H9 (cell line): Measurements from ENCODE around the gene ARFGAP2. TPM values are rescaled to one million over a fixed set of nuclear protein-coding genes. Genes with fewer than 3 reads are reported as not detected.

Experiments
- DNase-seq: peaks from one replicate; pipeline ENCODE4 v3.0.0-alpha.2; 2017
- H2AFZ ChIP-seq: one replicate; pipeline ENCODE4 v1.6.1; 2013; ENCODE audit warnings: mild to moderate bottlenecking, low read length, control low read depth, moderate library complexity
- H2AK5ac ChIP-seq: 2 replicates; pipeline ENCODE4 v1.6.1; 2013; ENCODE audit warnings: low read length, control low read depth, mixed read lengths; ENCODE audit not compliant: insufficient read length
- H2BK120ac ChIP-seq: one replicate; pipeline ENCODE4 v1.6.1; 2013; ENCODE audit warnings: low read depth, mild to moderate bottlenecking, low read length, control low read depth, inconsistent platforms; ENCODE audit not compliant: poor library complexity, severe bottlenecking
- H2BK12ac ChIP-seq: 2 replicates; pipeline ENCODE4 v1.6.1; 2013; ENCODE audit warnings: low read length, control low read depth, mixed read lengths, low read depth; ENCODE audit not compliant: insufficient read length
- H2BK15ac ChIP-seq: 2 replicates; pipeline ENCODE4 v1.6.1; 2013; ENCODE audit warnings: low read depth, low read length, control low read depth
- H2BK20ac ChIP-seq: one replicate; pipeline ENCODE4 v1.6.1; 2013; ENCODE audit warnings: low read depth, mild to moderate bottlenecking, low read length, control low read depth, inconsistent platforms; ENCODE audit not compliant: poor library complexity, severe bottlenecking
- H2BK5ac ChIP-seq: 2 replicates; pipeline ENCODE4 v1.6.1; 2013; ENCODE audit warnings: low read length, control low read depth, mixed read lengths; ENCODE audit not compliant: insufficient read length
- H3K14ac ChIP-seq: 2 replicates; pipeline ENCODE4 v1.6.1; 2013; ENCODE audit warnings: low read length, control low read depth; ENCODE audit not compliant: insufficient read depth
- H3K18ac ChIP-seq: 2 replicates; pipeline ENCODE4 v1.6.1; 2013; ENCODE audit warnings: low read depth, mild to moderate bottlenecking, mixed read lengths, low read length, control low read depth; ENCODE audit not compliant: insufficient read length
- H3K23ac ChIP-seq: 2 replicates; pipeline ENCODE4 v1.6.1; 2013; ENCODE audit warnings: low read length, control low read depth, mixed read lengths, low read depth; ENCODE audit not compliant: insufficient read length
- H3K23me2 ChIP-seq: 2 replicates; pipeline ENCODE4 v1.6.1; 2013; ENCODE audit warnings: low read depth, mild to moderate bottlenecking, mixed read lengths, low read length, control low read depth; ENCODE audit not compliant: insufficient read length, poor library complexity, severe bottlenecking
- H3K27ac ChIP-seq: 2 replicates; pipeline ENCODE4 v1.5.1; 2013; ENCODE audit warnings: low read length, control low read depth, mixed read lengths, low read depth; ENCODE audit not compliant: insufficient read length
- H3K27me3 ChIP-seq: 2 replicates; pipeline ENCODE4 v1.6.1; 2013; ENCODE audit warnings: low read length, control low read depth, inconsistent platforms; ENCODE audit not compliant: insufficient read depth
- H3K4ac ChIP-seq: 2 replicates; pipeline ENCODE4 v1.6.1; 2013; ENCODE audit warnings: low read depth, mild to moderate bottlenecking, control low read depth, inconsistent platforms, low read length, moderate library complexity
- H3K4me1 ChIP-seq: 2 replicates; pipeline ENCODE4 v1.6.1; 2013; ENCODE audit warnings: low read length, control low read depth, inconsistent platforms; ENCODE audit not compliant: insufficient read depth
- H3K4me2 ChIP-seq: 2 replicates; pipeline ENCODE4 v1.6.1; 2013; ENCODE audit warnings: low read length, control low read depth, mixed read lengths; ENCODE audit not compliant: insufficient read length, insufficient read depth
- H3K56ac ChIP-seq: 2 replicates; pipeline ENCODE4 v1.6.1; 2013; ENCODE audit warnings: low read depth, mild to moderate bottlenecking, mixed read lengths, low read length, control low read depth; ENCODE audit not compliant: insufficient read length
- H3K79me1 ChIP-seq: 2 replicates; pipeline ENCODE4 v1.6.1; 2013; ENCODE audit warnings: low read depth, mild to moderate bottlenecking, moderate library complexity, low read length, control low read depth, inconsistent platforms; ENCODE audit not compliant: insufficient read depth, poor library complexity, severe bottlenecking
- H3K79me2 ChIP-seq: 2 replicates; pipeline ENCODE4 v1.6.1; 2013; ENCODE audit warnings: low read length, control low read depth, inconsistent platforms; ENCODE audit not compliant: insufficient read depth
- H3K9ac ChIP-seq: 2 replicates; pipeline ENCODE4 v1.6.1; 2013; ENCODE audit warnings: low read length, control low read depth, mixed read lengths; ENCODE audit not compliant: insufficient read length; ENCODE audit errors: extremely low read depth
- H3K9me3 ChIP-seq: one replicate; pipeline ENCODE4 v1.6.1; 2013; ENCODE audit warnings: low read depth, low read length, inconsistent platforms; ENCODE audit not compliant: control insufficient read depth
- H3T11ph ChIP-seq: one replicate; pipeline ENCODE4 v1.6.1; 2013; ENCODE audit warnings: mild to moderate bottlenecking, low read length, control low read depth, inconsistent platforms
- H4K20me1 ChIP-seq: one replicate; pipeline ENCODE4 v1.6.1; 2013; ENCODE audit not compliant: control insufficient read depth, insufficient read length, insufficient read depth
- H4K5ac ChIP-seq: 2 replicates; pipeline ENCODE4 v1.6.1; 2013; ENCODE audit warnings: low read depth, mild to moderate bottlenecking, mixed read lengths, low read length, control low read depth; ENCODE audit not compliant: insufficient read length
- H4K8ac ChIP-seq: replicated peaks from 2 replicates; pipeline ENCODE4 v1.6.1; 2013; ENCODE audit warnings: low read length, control low read depth, mixed read lengths, low read depth; ENCODE audit not compliant: insufficient read length
- H4K91ac ChIP-seq: 2 replicates; pipeline ENCODE4 v1.6.1; 2013; ENCODE audit warnings: low read depth, mild to moderate bottlenecking, moderate library complexity, mixed read lengths, low read length, control low read depth; ENCODE audit not compliant: insufficient read length
- H3K27ac Mint-ChIP-seq, 3 experiments: 2 replicates in 2 of 3; 3 replicates in 1 of 3; pipeline ENCODE4 v1.8.0; 2020 to 2021; ENCODE audit warnings: mixed read lengths in 3 of 3, mild to moderate bottlenecking in 1 of 3, moderate library complexity in 1 of 3
- H3K27me3 Mint-ChIP-seq: 2 replicates; pipeline ENCODE4 v1.8.0; 2021; ENCODE audit warnings: low read depth, mild to moderate bottlenecking, moderate library complexity, mixed read lengths
- H3K36me3 Mint-ChIP-seq, 3 experiments: 2 replicates in 2 of 3; 3 replicates in 1 of 3; pipeline ENCODE4 v1.8.0; 2020 to 2021; ENCODE audit warnings: low read depth in 3 of 3, mixed read lengths in 3 of 3; ENCODE audit not compliant: insufficient read depth in 1 of 3
- H3K4me1 Mint-ChIP-seq, 2 experiments: 2 replicates each; pipeline ENCODE4 v1.8.0; 2020; ENCODE audit warnings: mixed read lengths in 2 of 2
- H3K4me3 Mint-ChIP-seq, 2 experiments: 2 replicates in 1 of 2; 3 replicates in 1 of 2; pipeline ENCODE4 v1.8.0; 2020 to 2021; ENCODE audit warnings: mild to moderate bottlenecking in 2 of 2, mixed read lengths in 2 of 2, moderate library complexity in 1 of 2
- H3K9me3 Mint-ChIP-seq, 2 experiments: 2 replicates in 1 of 2; 3 replicates in 1 of 2; pipeline ENCODE4 v1.8.0; 2020; ENCODE audit warnings: mild to moderate bottlenecking in 2 of 2, mixed read lengths in 2 of 2, moderate library complexity in 1 of 2
- WGBS: extraction: QIAGEN DNeasy Blood & Tissue Kit; methylation state at CpG from one replicate; pipeline ENCODE4 v1.1.7; 2013; ENCODE audit warnings: missing lambda C conversion rate, low lambda C conversion rate, mixed read lengths; ENCODE audit not compliant: insufficient read length; ENCODE audit errors: extremely low coverage; 5-methylcytosine and 5-hydroxymethylcytosine counted together
- total RNA-seq: library from RNA; stranded (reverse); gene quantifications from 2 replicates; pipeline ENCODE4 v1.2.1, GENCODE V29; 2021
- TF ChIP-seq, protein P1 (sequence below): fragments of 200-600 bp; sonication (generic); conservative IDR thresholded peaks from 3 replicates; pipeline ENCODE4 v1.8.0; 2021; ENCODE audit warnings: antibody characterized with exemption, mild to moderate bottlenecking

ARFGAP2 gene
- total RNA-seq, 1 experiment from 2014 or later = 72.3 TPM

DNA sequence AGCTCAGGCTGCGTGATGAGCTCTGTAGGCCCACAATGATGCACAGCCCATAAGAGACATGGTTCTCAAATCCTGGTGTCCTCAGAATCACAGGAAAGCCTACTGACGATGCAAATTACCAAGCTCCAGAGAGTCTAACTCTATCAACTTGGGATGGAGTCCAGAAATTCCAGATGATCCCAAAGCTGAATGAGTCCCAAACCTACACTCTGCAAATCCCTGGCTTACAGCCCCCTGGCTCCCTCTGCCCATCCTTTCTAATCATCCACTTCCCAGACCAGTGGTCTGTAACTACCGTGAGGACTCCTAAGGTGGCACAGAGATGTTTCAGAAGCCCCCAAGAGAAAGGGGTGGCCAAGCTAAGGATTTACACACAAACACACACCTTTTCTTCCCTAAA lies 13.5 kb downstream of the ARFGAP2 start:
- no peak overlapping the region for H3K4me3 Mint-ChIP-seq
- H4K20me1 ChIP-seq = no peaks in the 10 kb centered on the region
- H3K79me2 ChIP-seq = no peaks in the 10 kb centered on the region
- no peak overlapping the region for H2BK12ac ChIP-seq
- H4K91ac ChIP-seq = no peak overlapping the region
- H3K27ac Mint-ChIP-seq = no peak overlapping the region; a peak in 1 of 7 replicates
- WGBS = no CpG with 5 or more reads among the region's 3 CpGs
- no peak for DNase-seq
- H3K9ac ChIP-seq = no peak overlapping the region
- H3K23me2 ChIP-seq = no peaks in the 10 kb centered on the region
- no peaks in the 10 kb centered on the region; the same call in 1 of the 2 replicates for H3K27me3 Mint-ChIP-seq
- H3T11ph ChIP-seq = no peak overlapping the region
- peaks cover 3 to 8% of the 10 kb centered on the region in 2 experiments; a peak in 1 of 4 replicates for H3K4me1 Mint-ChIP-seq
- H3K9me3 ChIP-seq = no peaks in the 10 kb centered on the region
- H4K5ac ChIP-seq = no peak overlapping the region
- no peak overlapping the region for H2AFZ ChIP-seq
- no peaks in the 10 kb centered on the region for H3K79me1 ChIP-seq
- TF ChIP-seq, protein P1, sequence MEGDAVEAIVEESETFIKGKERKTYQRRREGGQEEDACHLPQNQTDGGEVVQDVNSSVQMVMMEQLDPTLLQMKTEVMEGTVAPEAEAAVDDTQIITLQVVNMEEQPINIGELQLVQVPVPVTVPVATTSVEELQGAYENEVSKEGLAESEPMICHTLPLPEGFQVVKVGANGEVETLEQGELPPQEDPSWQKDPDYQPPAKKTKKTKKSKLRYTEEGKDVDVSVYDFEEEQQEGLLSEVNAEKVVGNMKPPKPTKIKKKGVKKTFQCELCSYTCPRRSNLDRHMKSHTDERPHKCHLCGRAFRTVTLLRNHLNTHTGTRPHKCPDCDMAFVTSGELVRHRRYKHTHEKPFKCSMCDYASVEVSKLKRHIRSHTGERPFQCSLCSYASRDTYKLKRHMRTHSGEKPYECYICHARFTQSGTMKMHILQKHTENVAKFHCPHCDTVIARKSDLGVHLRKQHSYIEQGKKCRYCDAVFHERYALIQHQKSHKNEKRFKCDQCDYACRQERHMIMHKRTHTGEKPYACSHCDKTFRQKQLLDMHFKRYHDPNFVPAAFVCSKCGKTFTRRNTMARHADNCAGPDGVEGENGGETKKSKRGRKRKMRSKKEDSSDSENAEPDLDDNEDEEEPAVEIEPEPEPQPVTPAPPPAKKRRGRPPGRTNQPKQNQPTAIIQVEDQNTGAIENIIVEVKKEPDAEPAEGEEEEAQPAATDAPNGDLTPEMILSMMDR = no peak
- no peak overlapping the region for H3K4me2 ChIP-seq
- no peak overlapping the region for H3K14ac ChIP-seq
- H3K27ac ChIP-seq = no peak overlapping the region
- H3K23ac ChIP-seq = no peak overlapping the region
- H3K4me1 ChIP-seq = no peaks in the 10 kb centered on the region
- H3K18ac ChIP-seq = no peak overlapping the region
- H2BK120ac ChIP-seq = no peak overlapping the region
- H4K8ac ChIP-seq = no peak overlapping the region
- no peak overlapping the region for H2BK20ac ChIP-seq
- H3K27me3 ChIP-seq = no peaks in the 10 kb centered on the region
- H3K9me3 Mint-ChIP-seq = no peaks in the 10 kb centered on the region; a peak in 1 of 5 replicates
- peaks cover 17 to 46% (median 39%) of the 10 kb centered on the region in 3 experiments for H3K36me3 Mint-ChIP-seq
- no peak overlapping the region for H2BK15ac ChIP-seq
- H2BK5ac ChIP-seq = no peak overlapping the region
- H3K4ac ChIP-seq = no peak overlapping the region
- H2AK5ac ChIP-seq = no peak overlapping the region
- no peak overlapping the region for H3K56ac ChIP-seq
